Stimulated activated CD8-positive, alpha-beta memory T cell treated with anti-CD3 and anti-CD28 coated beads, Interleukin-4, amount 100 ng/mL, for 1 hour (primary cell): ENCODE data around the gene CPLX1.
"Not testable (repeated sequence)": the region's sequence is repeated elsewhere in the genome, so short reads cannot be mapped to it uniquely, and the experiment has no call there.

Experiments
- DNase-seq, 2 donors: peaks; one replicate each; pipeline ENCODE4 v3.0.0-alpha.2; 2020; ENCODE audit warnings: low read depth in 2 of 2, low spot score in 1 of 2

The CPLX1 gene

GRCh38 chr4:779555-779954, 46.4 kb downstream of the CPLX1 start:
- DNase-seq: no peak

- no peak for DNase-seq
Measured at GRCh38 chr4:777520-778262, 48.2 kb downstream of the CPLX1 start.

- DNase-seq: no peak
Measured at GRCh38 chr4:776743-777441, 49.0 kb downstream of the CPLX1 start.

- DNase-seq: not testable (repeated sequence)
Measured at GRCh38 chr4:775485-775884, 50.4 kb downstream of the CPLX1 start.

- DNase-seq: not testable (repeated sequence)
Measured at GRCh38 chr4:774419-775092, 51.4 kb downstream of the CPLX1 start.

GRCh38 chr4:773214-773613, 52.7 kb downstream of the CPLX1 start:
- DNase-seq: no peak

GRCh38 chr4:772776-773175, 53.2 kb downstream of the CPLX1 start:
- no peak for DNase-seq

- DNase-seq: no peak
Measured at GRCh38 chr4:772118-772517, 53.8 kb downstream of the CPLX1 start.

- DNase-seq: no peak
Measured at GRCh38 chr4:771464-771863, 54.5 kb downstream of the CPLX1 start.

- no peak for DNase-seq
Measured at GRCh38 chr4:770022-770421, 55.9 kb downstream of the CPLX1 start.

GRCh38 chr4:769511-769910, 56.4 kb downstream of the CPLX1 start:
- no peak for DNase-seq

- no peak for DNase-seq
Measured at GRCh38 chr4:768995-769394, 56.9 kb downstream of the CPLX1 start.

- DNase-seq: no peak
Measured at GRCh38 chr4:768076-768475, 57.9 kb downstream of the CPLX1 start.

GRCh38 chr4:766559-767283, 59.2 kb downstream of the CPLX1 start:
- DNase-seq: no peak

GRCh38 chr4:766152-766515, 59.8 kb downstream of the CPLX1 start:
- DNase-seq: no peak

GRCh38 chr4:764405-765169, 61.3 kb downstream of the CPLX1 start:
- DNase-seq: no peak

- DNase-seq: no peak
Measured at GRCh38 chr4:763922-764321, 62.0 kb downstream of the CPLX1 start.

GRCh38 chr4:763191-763810, 62.6 kb downstream of the CPLX1 start:
- no peak for DNase-seq

- DNase-seq: no peak
Measured at GRCh38 chr4:762211-763190, 63.4 kb downstream of the CPLX1 start.
